ENCODE results near the gene PRICKLE3. TPM values are rescaled to one million over a fixed set of nuclear protein-coding genes. Genes with fewer than 3 reads are reported as not detected.
A peak's percentile ranks its signal among the peaks of the same experiment; 100 is the strongest.
"Not testable (repeated sequence)": the region's sequence is repeated elsewhere in the genome, so short reads cannot be mapped to it uniquely, and the experiment has no call there.

PRICKLE3 gene
- total RNA-seq, 1 experiment from 2014 or later, result 4.0 TPM

DNA sequence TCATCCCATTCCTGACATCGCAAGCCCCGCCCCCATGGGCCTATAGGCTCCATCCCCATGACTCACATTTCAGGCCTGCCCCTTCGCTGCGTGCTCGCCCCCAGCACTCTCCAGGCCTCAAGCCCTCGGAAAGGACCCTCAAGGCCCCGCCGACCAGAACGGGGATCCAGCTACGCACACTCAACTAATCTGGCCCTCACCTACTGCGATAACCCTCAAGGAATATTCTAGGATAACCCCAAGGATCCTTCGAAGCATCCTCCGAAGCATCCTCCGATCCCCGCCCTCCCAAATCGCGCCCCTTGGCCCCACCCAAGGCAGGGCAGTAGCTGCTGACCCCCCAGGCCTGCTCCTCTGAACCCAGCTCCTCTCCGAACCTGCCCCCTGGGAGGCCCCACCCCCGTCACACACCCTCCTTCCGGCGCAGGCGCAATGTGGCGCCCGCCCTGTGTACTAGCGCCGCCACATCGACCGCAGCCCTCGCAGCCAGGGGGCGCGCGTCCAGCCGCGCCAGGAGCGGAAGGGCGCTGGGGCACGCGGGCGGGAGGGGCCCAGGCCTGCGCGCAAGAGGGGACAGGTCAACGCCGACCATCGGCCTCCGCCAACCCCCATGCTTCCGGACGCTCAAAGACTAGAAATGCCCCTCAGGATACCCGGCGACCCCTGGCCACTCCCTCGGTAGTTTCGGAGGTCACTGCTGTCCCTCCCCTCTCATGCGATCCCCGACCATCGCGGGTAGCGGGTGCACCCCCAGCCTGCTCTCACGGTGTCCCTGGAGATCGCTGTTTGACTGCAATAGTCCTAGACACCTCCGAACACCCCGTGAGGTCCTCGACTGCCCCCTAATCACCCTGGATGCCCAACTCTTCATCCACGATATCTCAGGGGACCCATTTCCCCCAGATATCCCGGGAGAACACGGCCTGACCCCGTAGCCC is 30.0 kb downstream of the PRICKLE3 start:
- Histone ChIP-seq H3K9ac (ENCODE audit: low read length) (peak overlapping the region; percentile 86), H3K4me3 (ENCODE audit: low read length) (peak overlapping the region; percentile 68), H3K4me1 (ENCODE audit: low read length) (peaks cover 17% of the 10 kb centered on the region), H3K4me2 (ENCODE audit: low read depth, low read length, poor library complexity, severe bottlenecking) (peak overlapping the region; percentile 72), H3K9me3 (ENCODE audit: low read length) (no peaks in the 10 kb centered on the region), H3K79me2 (ENCODE audit: low read length) (no peaks in the 10 kb centered on the region), H2AFZ (ENCODE audit: low read length) (peak overlapping the region; percentile 67), H3K9me2 (replicated peaks; ENCODE audit: insufficient read depth, low read length) (no peaks in the 10 kb centered on the region), H4K20me1 (ENCODE audit: insufficient read depth, low read depth, low read length) (no peaks in the 10 kb centered on the region), H3K27me3 (ENCODE audit: low read length) (no peaks in the 10 kb centered on the region), H3K27ac (ENCODE audit: low read length) (peak overlapping the region; percentile 90), H3K36me3 (ENCODE audit: insufficient read depth, low read length) (no peaks in the 10 kb centered on the region)
- peak; percentile 93 for DNase-seq

DNA sequence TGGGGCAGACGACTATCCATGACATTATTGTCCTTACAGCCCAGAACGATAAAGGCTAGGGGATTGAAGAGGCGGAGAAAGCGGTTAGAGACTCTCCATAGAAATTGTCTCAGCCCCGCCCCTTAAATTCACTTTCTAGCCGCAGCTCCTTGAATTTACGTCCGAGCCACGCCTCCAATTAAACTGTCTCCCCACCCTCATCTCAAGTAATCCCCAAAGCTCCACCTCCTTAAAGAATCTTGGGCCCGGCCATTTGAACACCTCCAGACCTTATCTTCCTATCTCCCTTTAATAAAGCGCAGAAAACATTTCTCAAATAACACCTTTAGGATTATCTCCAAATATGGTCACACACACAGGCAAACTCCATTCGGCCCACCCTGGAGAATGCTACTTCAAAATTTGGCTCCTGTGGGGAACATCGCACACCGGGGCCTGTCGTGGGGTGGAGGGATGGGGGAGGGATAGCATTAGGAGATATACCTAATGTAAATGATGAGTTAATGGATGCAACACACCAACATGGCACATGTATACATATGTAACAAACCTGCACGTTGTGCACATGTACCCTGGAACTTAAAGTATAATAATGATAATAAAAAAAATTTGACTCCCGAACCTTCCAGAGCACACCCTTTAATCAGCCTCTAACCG is 30.8 kb downstream of the PRICKLE3 start:
- no peaks in the 10 kb centered on the region for H3K36me3 ChIP-seq (ENCODE audit: insufficient read depth, low read length)
- no peak overlapping the region for H2AFZ ChIP-seq (ENCODE audit: low read length)
- H3K79me2 ChIP-seq (ENCODE audit: low read length), result no peaks in the 10 kb centered on the region
- H4K20me1 ChIP-seq (ENCODE audit: insufficient read depth, low read depth, low read length), result no peaks in the 10 kb centered on the region
- H3K4me3 ChIP-seq (ENCODE audit: low read length), result peak overlapping the region; percentile 68
- peak overlapping the region; percentile 56 for H3K9ac ChIP-seq (ENCODE audit: low read length)
- no peaks in the 10 kb centered on the region for H3K9me3 ChIP-seq (ENCODE audit: low read length)
- no peaks in the 10 kb centered on the region for H3K9me2 ChIP-seq (replicated peaks; ENCODE audit: insufficient read depth, low read length)
- H3K4me1 ChIP-seq (ENCODE audit: low read length), result peaks cover 17% of the 10 kb centered on the region
- DNase-seq, result peak; percentile 85
- H3K27ac ChIP-seq (ENCODE audit: low read length), result peak overlapping the region; percentile 90
- H3K4me2 ChIP-seq (ENCODE audit: low read depth, low read length, poor library complexity, severe bottlenecking), result peak overlapping the region; percentile 72
- H3K27me3 ChIP-seq (ENCODE audit: low read length), result no peaks in the 10 kb centered on the region

DNA sequence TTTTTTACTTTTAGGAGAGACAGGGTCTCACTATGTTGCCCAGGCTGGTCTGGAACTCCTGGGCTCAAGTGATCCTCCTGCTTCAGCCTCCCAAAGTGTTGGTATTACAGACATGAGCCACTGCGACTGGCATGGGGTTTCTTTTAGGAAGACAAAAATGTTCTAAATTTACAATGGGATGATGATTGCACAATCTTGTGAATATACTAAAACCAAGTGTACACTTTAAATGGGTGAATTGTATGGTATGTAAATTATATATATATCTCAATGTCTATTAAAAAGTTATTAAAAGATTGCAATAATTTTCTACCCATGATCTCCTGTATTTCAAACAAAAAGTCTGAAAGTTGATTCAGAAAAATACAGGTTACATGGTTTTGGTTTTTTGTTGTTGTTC is 32.7 kb downstream of the PRICKLE3 start:
- Histone ChIP-seq H2AFZ (ENCODE audit: low read length) (no peak overlapping the region), H4K20me1 (ENCODE audit: insufficient read depth, low read depth, low read length) (no peaks in the 10 kb centered on the region), H3K36me3 (ENCODE audit: insufficient read depth, low read length) (no peaks in the 10 kb centered on the region), H3K9me3 (ENCODE audit: low read length) (no peaks in the 10 kb centered on the region), H3K4me3 (ENCODE audit: low read length) (no peak overlapping the region), H3K9me2 (replicated peaks; ENCODE audit: insufficient read depth, low read length) (no peaks in the 10 kb centered on the region), H3K27me3 (ENCODE audit: low read length) (no peaks in the 10 kb centered on the region), H3K4me2 (ENCODE audit: low read depth, low read length, poor library complexity, severe bottlenecking) (no peak overlapping the region), H3K27ac (ENCODE audit: low read length) (no peak overlapping the region), H3K79me2 (ENCODE audit: low read length) (no peaks in the 10 kb centered on the region), H3K4me1 (ENCODE audit: low read length) (peaks cover 17% of the 10 kb centered on the region), H3K9ac (ENCODE audit: low read length) (no peak overlapping the region)
- DNase-seq, result no peak

DNA sequence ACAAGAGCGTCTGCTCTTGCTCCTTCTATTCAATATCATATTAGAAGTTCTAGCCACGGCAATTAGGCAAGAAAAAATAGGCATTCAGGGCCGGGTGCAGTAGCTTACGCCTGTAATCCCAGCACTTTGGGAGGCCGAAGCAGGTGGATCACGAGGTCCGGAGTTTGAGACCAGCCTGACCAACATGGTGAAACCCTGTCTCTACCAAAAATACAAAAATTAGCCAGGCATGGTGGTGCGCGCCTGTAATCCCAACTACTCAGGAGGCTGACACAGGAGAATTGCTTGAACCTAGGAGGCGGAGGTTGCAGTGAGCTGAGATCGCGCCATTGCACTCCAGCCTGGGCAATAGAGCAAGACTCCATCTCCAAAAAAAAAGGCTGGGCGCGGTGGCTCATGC is 36.9 kb downstream of the PRICKLE3 start:
- not testable (repeated sequence) for H3K27ac ChIP-seq (ENCODE audit: low read length); H3K27me3 ChIP-seq (ENCODE audit: low read length); H3K79me2 ChIP-seq (ENCODE audit: low read length); H4K20me1 ChIP-seq (ENCODE audit: insufficient read depth, low read depth, low read length); DNase-seq; H3K4me2 ChIP-seq (ENCODE audit: low read depth, low read length, poor library complexity, severe bottlenecking); H3K9me2 ChIP-seq (replicated peaks; ENCODE audit: insufficient read depth, low read length); H3K4me1 ChIP-seq (ENCODE audit: low read length); H3K9ac ChIP-seq (ENCODE audit: low read length); H2AFZ ChIP-seq (ENCODE audit: low read length); H3K9me3 ChIP-seq (ENCODE audit: low read length); H3K4me3 ChIP-seq (ENCODE audit: low read length); H3K36me3 ChIP-seq (ENCODE audit: insufficient read depth, low read length)

DNA sequence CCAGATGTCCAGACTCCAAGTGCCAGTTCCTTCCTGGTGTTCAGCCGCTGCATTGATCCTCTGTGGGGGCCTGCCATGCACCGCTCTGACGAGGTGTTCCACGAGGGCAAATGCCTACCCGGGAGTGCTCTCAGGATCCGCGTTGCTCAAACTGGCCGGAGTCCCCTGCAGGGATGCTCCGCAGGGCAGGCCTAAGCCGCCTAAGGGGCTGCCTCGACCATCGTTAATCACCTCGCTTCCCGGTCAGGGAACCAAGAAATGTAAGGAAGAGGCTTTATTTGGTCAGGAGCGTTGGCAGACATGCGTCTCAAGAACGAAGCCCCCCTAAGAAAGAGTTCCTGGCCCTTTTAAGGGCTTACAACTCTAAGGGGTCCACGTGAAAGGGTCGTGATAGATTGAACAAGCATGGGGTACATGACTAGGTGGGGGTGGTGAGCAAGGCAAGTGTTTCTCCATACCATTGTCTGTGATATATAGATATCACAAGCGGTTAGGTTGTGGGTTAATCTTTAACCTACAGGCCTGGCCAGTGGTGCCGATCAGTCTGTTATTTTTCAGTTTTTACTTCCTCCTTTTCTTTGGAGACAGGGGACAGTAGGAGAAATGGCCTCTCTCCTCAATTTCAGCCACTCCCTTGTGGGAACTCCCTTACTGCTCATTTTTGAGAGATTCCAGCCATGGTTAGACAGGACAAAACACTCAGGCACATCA is 37.6 kb downstream of the PRICKLE3 start:
- H3K79me2 ChIP-seq (ENCODE audit: low read length); H3K4me2 ChIP-seq (ENCODE audit: low read depth, low read length, poor library complexity, severe bottlenecking); H4K20me1 ChIP-seq (ENCODE audit: insufficient read depth, low read depth, low read length); H3K9me2 ChIP-seq (replicated peaks; ENCODE audit: insufficient read depth, low read length); H3K4me1 ChIP-seq (ENCODE audit: low read length); H3K36me3 ChIP-seq (ENCODE audit: insufficient read depth, low read length); H3K27ac ChIP-seq (ENCODE audit: low read length); H3K27me3 ChIP-seq (ENCODE audit: low read length); H2AFZ ChIP-seq (ENCODE audit: low read length); H3K9ac ChIP-seq (ENCODE audit: low read length); H3K4me3 ChIP-seq (ENCODE audit: low read length); DNase-seq; H3K9me3 ChIP-seq (ENCODE audit: low read length): not testable (repeated sequence)

DNA sequence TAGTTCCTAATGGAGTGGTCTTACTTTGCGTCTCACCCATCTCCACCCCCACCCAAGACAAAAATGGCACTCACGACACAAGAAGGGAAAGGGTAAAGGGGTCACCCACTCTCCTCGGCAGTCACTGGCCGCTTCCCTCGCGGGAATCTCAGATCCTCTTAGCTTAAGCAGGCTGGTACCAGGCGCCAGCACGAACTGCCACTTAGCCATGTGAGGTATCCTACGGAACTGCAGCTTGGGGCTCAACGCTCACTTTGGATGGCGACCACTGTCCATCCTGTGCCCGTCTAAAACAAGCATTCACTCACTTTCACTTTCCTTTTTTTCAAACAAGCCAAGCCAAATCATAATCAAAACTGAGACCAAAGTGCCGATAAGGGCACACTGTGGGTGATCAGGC is 38.2 kb downstream of the PRICKLE3 start:
- Histone ChIP-seq H3K9me3 (ENCODE audit: low read length) (no peaks in the 10 kb centered on the region), H3K36me3 (ENCODE audit: insufficient read depth, low read length) (no peaks in the 10 kb centered on the region), H3K4me3 (ENCODE audit: low read length) (no peak overlapping the region), H3K27ac (ENCODE audit: low read length) (no peak overlapping the region), H3K4me1 (ENCODE audit: low read length) (peaks cover 4% of the 10 kb centered on the region; the same call in 1 of the 2 replicates), H3K9ac (ENCODE audit: low read length) (no peak overlapping the region), H2AFZ (ENCODE audit: low read length) (no peak overlapping the region), H3K9me2 (replicated peaks; ENCODE audit: insufficient read depth, low read length) (no peaks in the 10 kb centered on the region), H3K79me2 (ENCODE audit: low read length) (no peaks in the 10 kb centered on the region), H3K27me3 (ENCODE audit: low read length) (no peaks in the 10 kb centered on the region), H4K20me1 (ENCODE audit: insufficient read depth, low read depth, low read length) (no peaks in the 10 kb centered on the region), H3K4me2 (ENCODE audit: low read depth, low read length, poor library complexity, severe bottlenecking) (no peak overlapping the region)
- no peak for DNase-seq

DNA sequence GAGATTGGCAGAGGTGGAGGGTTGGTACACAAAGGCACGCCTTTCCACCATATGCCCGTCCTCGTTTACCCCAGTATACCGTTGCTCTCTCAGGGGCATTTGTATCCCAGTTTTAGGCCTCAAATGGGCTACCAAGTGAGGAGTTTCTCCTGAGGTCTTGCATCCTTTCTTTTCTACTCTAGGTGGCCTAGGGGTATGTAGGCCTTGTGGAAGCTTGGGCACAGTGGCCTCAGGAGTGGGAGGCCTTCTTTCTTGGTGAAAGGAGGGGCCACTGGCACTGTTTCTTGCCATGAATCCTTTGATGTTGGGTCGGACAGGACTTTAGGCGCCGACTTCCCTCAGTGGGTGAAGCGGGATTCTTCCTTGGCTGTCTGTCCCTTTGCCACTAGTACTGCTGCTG is 38.9 kb downstream of the PRICKLE3 start:
- no peak for DNase-seq
- H3K27ac ChIP-seq (ENCODE audit: low read length), result no peak overlapping the region
- no peak overlapping the region for H3K9ac ChIP-seq (ENCODE audit: low read length)
- no peaks in the 10 kb centered on the region for H3K9me3 ChIP-seq (ENCODE audit: low read length)
- H3K27me3 ChIP-seq (ENCODE audit: low read length), result no peaks in the 10 kb centered on the region
- no peak overlapping the region for H3K4me3 ChIP-seq (ENCODE audit: low read length)
- no peaks in the 10 kb centered on the region for H3K9me2 ChIP-seq (replicated peaks; ENCODE audit: insufficient read depth, low read length)
- no peaks in the 10 kb centered on the region for H3K36me3 ChIP-seq (ENCODE audit: insufficient read depth, low read length)
- no peaks in the 10 kb centered on the region for H4K20me1 ChIP-seq (ENCODE audit: insufficient read depth, low read depth, low read length)
- H3K4me2 ChIP-seq (ENCODE audit: low read depth, low read length, poor library complexity, severe bottlenecking), result no peak overlapping the region
- H2AFZ ChIP-seq (ENCODE audit: low read length), result no peak overlapping the region
- H3K79me2 ChIP-seq (ENCODE audit: low read length), result no peaks in the 10 kb centered on the region
- H3K4me1 ChIP-seq (ENCODE audit: low read length), result peaks cover 4% of the 10 kb centered on the region; the same call in 1 of the 2 replicates

DNA sequence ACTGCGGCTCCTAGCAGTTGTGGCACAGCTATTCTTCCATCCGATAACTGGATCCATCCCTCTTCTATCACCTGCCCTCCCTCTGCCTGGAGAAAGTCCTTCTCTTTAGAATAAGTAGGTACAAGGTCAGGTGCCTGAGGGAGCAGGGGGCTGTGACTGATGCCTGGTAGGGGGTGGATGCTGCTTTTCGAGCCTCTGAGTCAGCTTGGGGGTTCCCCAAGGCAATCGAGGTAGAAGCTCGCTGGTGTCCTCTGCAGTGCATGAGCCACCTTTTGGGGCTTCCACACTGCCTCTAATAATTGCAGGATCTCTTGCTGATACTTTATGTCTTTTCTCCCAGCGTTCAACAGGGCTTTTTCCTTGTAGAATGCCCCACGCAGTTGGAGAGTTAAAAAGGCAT is 43.0 kb downstream of the PRICKLE3 start:
- not testable (repeated sequence) for H3K4me3 ChIP-seq (ENCODE audit: low read length); H3K36me3 ChIP-seq (ENCODE audit: insufficient read depth, low read length); H2AFZ ChIP-seq (ENCODE audit: low read length); H4K20me1 ChIP-seq (ENCODE audit: insufficient read depth, low read depth, low read length); H3K27me3 ChIP-seq (ENCODE audit: low read length); H3K27ac ChIP-seq (ENCODE audit: low read length); H3K9ac ChIP-seq (ENCODE audit: low read length); H3K9me2 ChIP-seq (replicated peaks; ENCODE audit: insufficient read depth, low read length); H3K79me2 ChIP-seq (ENCODE audit: low read length); DNase-seq; H3K4me1 ChIP-seq (ENCODE audit: low read length); H3K4me2 ChIP-seq (ENCODE audit: low read depth, low read length, poor library complexity, severe bottlenecking)
- H3K9me3 ChIP-seq (ENCODE audit: low read length), result peaks cover 17% of the 10 kb centered on the region
